B cell (primary cell): ENCODE data around the gene ACSM6. TPM values are rescaled to one million over a fixed set of nuclear protein-coding genes. Genes with fewer than 3 reads are reported as not detected.

ENCODE experiments used
- ATAC-seq: fragments of 200-7000 bp; cut with Tn5 transposase; one replicate; pipeline ENCODE4 v1.10.0; 2021; ENCODE audit warnings: low read depth, mild to moderate bottlenecking, moderate number of reproducible peaks, moderate library complexity
- CTCF ChIA-PET: fragments of 350-600 bp; sonication (Branson Sonifier 250); formaldehyde crosslinking; loops from one replicate; lab custom pipeline; 2021; ENCODE audit warnings: antibody characterized with exemption, inconsistent platforms; lab: Charles Lee
- POLR2A ChIA-PET: fragments of 350-600 bp; sonication (Branson Sonifier 250); formaldehyde crosslinking; loops from one replicate; lab custom pipeline; 2021; ENCODE audit warnings: antibody characterized with exemption; lab: Charles Lee
- DNase-seq: peaks from one replicate; pipeline ENCODE4 v3.0.0; 2013
- H2AFZ ChIP-seq: 2 replicates; pipeline ENCODE4 v1.6.1; 2012; ENCODE audit warnings: mild to moderate bottlenecking, low read depth, low read length; ENCODE audit not compliant: insufficient read depth, poor library complexity, severe bottlenecking
- H3K27ac ChIP-seq, 2 donors: 1 replicate in 1 of 2; 2 replicates in 1 of 2; pipeline ENCODE4 v1.5.1; 2012 to 2013; ENCODE audit warnings: low read length in 2 of 2, mild to moderate bottlenecking in 2 of 2, moderate library complexity in 1 of 2
- H3K27me3 ChIP-seq, 4 experiments: fragments of 200-600 bp in 1 of 4; sonication (generic) in 1 of 4; replicated peaks in 1 of 4; 1 replicate in 2 of 4; 2 replicates in 2 of 4; pipeline versions ENCODE4 v1.6.1 to v1.7.0; 2013 to 2016; ENCODE audit warnings: low read length in 3 of 4, mild to moderate bottlenecking in 2 of 4, mixed read lengths in 1 of 4, moderate library complexity in 1 of 4; ENCODE audit not compliant: insufficient read depth in 4 of 4, control insufficient read depth in 3 of 4; ENCODE audit errors: control extremely low read depth in 1 of 4
- H3K36me3 ChIP-seq, 2 experiments: replicated peaks in 1 of 2; 1 replicate in 1 of 2; 2 replicates in 1 of 2; pipeline versions ENCODE4 v1.6.1 to v1.7.1; 2013; ENCODE audit warnings: low read length in 1 of 2; ENCODE audit not compliant: insufficient read depth in 2 of 2, control insufficient read depth in 1 of 2; ENCODE audit errors: control extremely low read depth in 1 of 2, extremely low read depth in 1 of 2
- H3K4me1 ChIP-seq, 2 donors: fragments of 200-600 bp in 1 of 2; sonication (generic) in 1 of 2; 1 replicate in 1 of 2; 2 replicates in 1 of 2; pipeline versions ENCODE4 v1.5.1 to v1.6.1; 2013 to 2017; ENCODE audit warnings: low read length in 2 of 2; ENCODE audit not compliant: control insufficient read depth in 2 of 2, insufficient read depth in 2 of 2
- H3K4me2 ChIP-seq: replicated peaks from 2 replicates; pipeline ENCODE3; 2012; ENCODE audit warnings: mild to moderate bottlenecking, low read depth, low read length; ENCODE audit not compliant: poor library complexity, severe bottlenecking
- H3K4me3 ChIP-seq, 5 experiments: fragments of 200-600 bp in 1 of 5; sonication (generic) in 1 of 5; 1 replicate in 3 of 5; 2 replicates in 2 of 5; pipeline versions ENCODE4 v1.5.1 to v1.7.0; 2011 to 2016; ENCODE audit warnings: low read length in 4 of 5, mild to moderate bottlenecking in 4 of 5, low read depth in 2 of 5, control low read depth in 1 of 5, moderate library complexity in 1 of 5; ENCODE audit not compliant: insufficient read depth in 1 of 5; ENCODE audit errors: control extremely low read depth in 1 of 5, extremely low read depth in 1 of 5
- H3K79me2 ChIP-seq: fragments of 200-600 bp; sonication (generic); one replicate; pipeline ENCODE4 v1.6.0; 2016; ENCODE audit warnings: low read length; ENCODE audit not compliant: control insufficient read depth, insufficient read depth
- H3K9ac ChIP-seq: fragments of 200-600 bp; sonication (generic); 2 replicates; pipeline ENCODE4 v1.6.1; 2017; ENCODE audit warnings: mild to moderate bottlenecking, low read length, moderate library complexity
- H3K9me3 ChIP-seq, 3 donors: one replicate each; pipeline versions ENCODE4 v1.6.1 to v1.7.1; 2013; ENCODE audit warnings: low read length in 2 of 3; ENCODE audit not compliant: control insufficient read depth in 2 of 3, insufficient read depth in 1 of 3; ENCODE audit errors: control extremely low read depth in 1 of 3
- H4K20me1 ChIP-seq: 2 replicates; pipeline ENCODE4 v1.6.0; 2012; ENCODE audit warnings: mild to moderate bottlenecking, low read length; ENCODE audit not compliant: insufficient read depth, control insufficient read depth, poor library complexity, severe bottlenecking
- H3K27ac Mint-ChIP-seq: one replicate; pipeline ENCODE4 v1.8.0; 2021; ENCODE audit warnings: mixed read lengths
- H3K27me3 Mint-ChIP-seq: one replicate; pipeline ENCODE4 v1.8.0; 2021; ENCODE audit warnings: mixed read lengths
- H3K4me1 Mint-ChIP-seq: one replicate; pipeline ENCODE4 v1.8.0; 2021; ENCODE audit warnings: mixed read lengths
- H3K4me3 Mint-ChIP-seq: one replicate; pipeline ENCODE4 v1.8.0; 2021; ENCODE audit warnings: mixed read lengths
- H3K9me3 Mint-ChIP-seq: one replicate; pipeline ENCODE4 v1.8.0; 2022; ENCODE audit warnings: mixed read lengths; ENCODE audit not compliant: insufficient read depth
- EZH2 ChIP-seq: IDR thresholded peaks from 2 replicates; pipeline ENCODE4 v1.6.1; 2012; ENCODE audit warnings: borderline replicate concordance, low read depth, mild to moderate bottlenecking, moderate library complexity, low read length; ENCODE audit not compliant: insufficient read depth, poor library complexity, severe bottlenecking
- WGBS: methylation state at CpG from one replicate; pipeline ENCODE4 v1.1.5; 2013; ENCODE audit warnings: missing lambda C conversion rate; ENCODE audit not compliant: insufficient coverage; 5-methylcytosine and 5-hydroxymethylcytosine counted together
- intact Hi-C: fragments of 100-400 bp; cut with micrococcal nuclease; formaldehyde crosslinking; loops from one replicate; pipeline ENCODE4 v1.10.0; 2022
- polyA plus RNA-seq: library from polyadenylated mRNA; depleted of rRNA; stranded (reverse); fragments of >200 nt; gene quantifications from 2 replicates; pipeline ENCODE4 v1.2.3, GENCODE V29; 2012
- total RNA-seq, 2 donors: library from RNA; stranded (reverse); fragments of 120-200 nt in 1 of 2; gene quantifications; 1 replicate in 1 of 2; 2 replicates in 1 of 2; pipeline versions ENCODE4 v1.2.3 to v1.2.4, GENCODE V29; 2013 to 2022
- TF ChIP-seq, protein P1 (sequence below): fragments of 200-600 bp; IDR thresholded peaks from one replicate; pipeline ENCODE4 v1.8.0; 2022; ENCODE audit warnings: antibody characterized with exemption, mild to moderate bottlenecking

ACSM6 gene
- total and polyA plus RNA-seq, 2 donors (not counting 1 experiment from before 2014, with no cell fraction given): not detected

DNA sequence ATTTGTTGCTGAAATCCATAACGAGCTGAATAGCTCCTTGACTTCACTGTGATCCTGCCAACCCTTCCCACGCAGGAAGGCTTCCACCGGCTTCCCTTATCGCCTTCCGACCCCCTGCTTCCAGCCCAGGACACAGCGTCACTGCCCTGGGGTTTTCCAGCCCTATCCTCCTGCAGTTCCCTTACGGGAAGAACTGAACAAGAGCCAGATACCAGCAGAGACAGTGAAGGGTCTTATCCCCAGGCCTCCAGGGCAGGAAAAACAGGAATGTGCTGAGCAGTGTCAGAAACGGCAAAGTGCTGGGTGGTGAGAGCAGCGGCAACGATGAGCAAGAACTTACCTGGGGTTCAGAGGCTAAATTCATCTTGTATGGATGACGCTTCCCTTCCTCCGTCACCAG is 74.4 kb downstream of the ACSM6 start:
- H3K4me3 ChIP-seq: no peak overlapping the region
- no peak overlapping the region for H2AFZ ChIP-seq
- no peak overlapping the region for H3K9ac ChIP-seq
- peak overlapping the region in 1 of 2 donors; percentile 92 for H3K27ac ChIP-seq
- POLR2A ChIA-PET: interaction anchor here (0.8 to 1.3 kb wide), 2 partner anchors 27 kb away, joined by 3 read pairs; no protein-coding TSS in a partner anchor
- H3K27me3 ChIP-seq: no peaks in the 10 kb centered on the region
- CTCF ChIA-PET: interaction anchor here (1.0 to 4.9 kb wide), 3 partner anchors 12 to 95 kb away, joined by 3 to 20 read pairs (median 3); no protein-coding TSS in a partner anchor
- intact Hi-C loops: no loop called here
- TF ChIP-seq, protein P1, sequence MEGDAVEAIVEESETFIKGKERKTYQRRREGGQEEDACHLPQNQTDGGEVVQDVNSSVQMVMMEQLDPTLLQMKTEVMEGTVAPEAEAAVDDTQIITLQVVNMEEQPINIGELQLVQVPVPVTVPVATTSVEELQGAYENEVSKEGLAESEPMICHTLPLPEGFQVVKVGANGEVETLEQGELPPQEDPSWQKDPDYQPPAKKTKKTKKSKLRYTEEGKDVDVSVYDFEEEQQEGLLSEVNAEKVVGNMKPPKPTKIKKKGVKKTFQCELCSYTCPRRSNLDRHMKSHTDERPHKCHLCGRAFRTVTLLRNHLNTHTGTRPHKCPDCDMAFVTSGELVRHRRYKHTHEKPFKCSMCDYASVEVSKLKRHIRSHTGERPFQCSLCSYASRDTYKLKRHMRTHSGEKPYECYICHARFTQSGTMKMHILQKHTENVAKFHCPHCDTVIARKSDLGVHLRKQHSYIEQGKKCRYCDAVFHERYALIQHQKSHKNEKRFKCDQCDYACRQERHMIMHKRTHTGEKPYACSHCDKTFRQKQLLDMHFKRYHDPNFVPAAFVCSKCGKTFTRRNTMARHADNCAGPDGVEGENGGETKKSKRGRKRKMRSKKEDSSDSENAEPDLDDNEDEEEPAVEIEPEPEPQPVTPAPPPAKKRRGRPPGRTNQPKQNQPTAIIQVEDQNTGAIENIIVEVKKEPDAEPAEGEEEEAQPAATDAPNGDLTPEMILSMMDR: no peak
- TF ChIP-seq EZH2: no peak
- H3K9me3 Mint-ChIP-seq: no peaks in the 10 kb centered on the region
- peaks cover 18 to 30% of the 10 kb centered on the region in 2 donors for H3K4me1 ChIP-seq
- H3K9me3 ChIP-seq: no peaks in the 10 kb centered on the region
- no peak overlapping the region for H3K4me2 ChIP-seq
- peaks cover 10 to 47% of the 10 kb centered on the region in 2 experiments for H3K36me3 ChIP-seq
- 98% methylated on average over 10 of the region's 12 CpGs for WGBS
- H3K4me1 Mint-ChIP-seq: peaks cover 48% of the 10 kb centered on the region
- ATAC-seq (no peak), DNase-seq (no peak)
- H3K27me3 Mint-ChIP-seq: no peaks in the 10 kb centered on the region
- H3K27ac Mint-ChIP-seq: peak overlapping the region; percentile 64
- H3K79me2 ChIP-seq: peaks cover 52% of the 10 kb centered on the region
- peaks cover 5% of the 10 kb centered on the region for H4K20me1 ChIP-seq
- no peak overlapping the region for H3K4me3 Mint-ChIP-seq

DNA sequence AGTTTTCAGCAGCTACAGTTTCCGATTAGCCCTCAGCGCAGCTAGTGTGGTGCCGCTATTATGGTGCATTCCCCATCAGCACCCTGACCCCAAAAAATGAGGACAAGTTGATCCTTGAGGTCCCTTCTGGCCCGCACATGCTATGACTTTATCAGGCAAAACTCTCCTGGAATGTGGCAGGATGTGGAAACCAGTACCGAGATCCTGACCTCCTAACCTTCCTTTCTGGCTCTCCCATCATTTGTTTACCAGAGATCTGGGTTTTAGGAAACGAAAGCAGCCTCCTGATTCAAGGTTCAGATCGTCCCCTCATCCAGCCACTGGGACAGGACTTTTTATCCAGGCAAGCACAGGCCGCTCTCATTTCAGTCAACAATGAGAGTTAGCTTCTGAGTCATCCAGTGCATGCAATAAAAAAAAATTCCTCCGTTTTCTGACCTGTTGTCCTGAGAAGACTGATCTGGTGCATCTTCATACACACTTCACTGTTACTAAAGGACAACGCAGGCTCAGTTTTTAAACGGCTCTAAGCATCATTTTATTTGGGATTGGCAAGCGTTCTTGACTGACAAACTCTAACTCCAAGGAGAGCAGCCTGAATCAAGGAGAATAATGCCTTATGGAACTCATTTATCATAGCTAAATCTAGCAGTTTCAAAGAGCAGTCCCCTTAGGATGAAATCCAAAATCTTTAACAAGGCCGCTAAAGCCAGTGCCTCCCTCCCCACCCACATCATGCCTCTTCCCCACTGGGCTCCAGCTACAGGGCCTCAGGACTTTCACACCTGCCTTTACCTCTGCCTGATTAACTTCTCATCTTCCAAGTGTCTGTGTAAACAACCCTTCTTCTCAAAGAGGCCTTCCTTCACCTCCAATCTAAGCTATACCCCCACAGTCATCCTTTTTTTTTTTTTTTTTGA is 79.6 kb downstream of the ACSM6 start:
- H3K27ac ChIP-seq: no peak overlapping the region
- H3K27me3 ChIP-seq: no peaks in the 10 kb centered on the region
- no peaks in the 10 kb centered on the region for H3K9me3 ChIP-seq
- intact Hi-C loops: no loop called here
- CTCF ChIA-PET: interaction anchor here (0.6 to 1.6 kb wide), 6 partner anchors 12 to 101 kb away, joined by 3 to 6 read pairs (median 3); no protein-coding TSS in a partner anchor
- no peak overlapping the region for H3K9ac ChIP-seq
- H3K4me3 ChIP-seq: no peak overlapping the region
- no peak overlapping the region for H3K4me3 Mint-ChIP-seq
- H3K9me3 Mint-ChIP-seq: no peaks in the 10 kb centered on the region
- peaks cover 5 to 24% of the 10 kb centered on the region in 2 experiments for H3K36me3 ChIP-seq
- H3K4me1 ChIP-seq: peaks cover 20 to 27% of the 10 kb centered on the region in 2 donors
- POLR2A ChIA-PET: no interaction called here
- H3K4me1 Mint-ChIP-seq: peaks cover 50% of the 10 kb centered on the region
- no peak overlapping the region for H2AFZ ChIP-seq
- H3K27me3 Mint-ChIP-seq: no peaks in the 10 kb centered on the region
- peaks cover 84% of the 10 kb centered on the region for H3K79me2 ChIP-seq
- ATAC-seq (no peak), DNase-seq (no peak)
- 88% methylated on average over 10 of the region's 13 CpGs for WGBS
- H3K4me2 ChIP-seq: no peak overlapping the region
- H3K27ac Mint-ChIP-seq: peak overlapping the region; percentile 20
- no peak for TF ChIP-seq EZH2
- TF ChIP-seq, protein P1: no peak
- peaks cover 52% of the 10 kb centered on the region for H4K20me1 ChIP-seq
